Neural progenitor cell (in vitro differentiated cells): ENCODE data around the gene LMNTD1. TPM values are rescaled to one million over a fixed set of nuclear protein-coding genes. Genes with fewer than 3 reads are reported as not detected.
A peak's percentile ranks its signal among the peaks of the same experiment; 100 is the strongest.

Experiments used
- DNase-seq: peaks from one replicate; pipeline ENCODE4 v3.0.0-alpha.2; 2016; ENCODE audit warnings: low spot score
- H2AFZ ChIP-seq: fragments of 200-600 bp; sonication (generic); replicated peaks from 2 replicates; pipeline ENCODE4 v1.6.1; 2016; ENCODE audit warnings: antibody characterized with exemption
- H3F3A ChIP-seq: fragments of 200-600 bp; sonication (generic); 2 replicates; pipeline ENCODE4 v1.6.1; 2016; ENCODE audit warnings: antibody characterized with exemption, low read depth
- H3K27ac ChIP-seq: fragments of 200-600 bp; sonication (generic); 2 replicates; pipeline ENCODE4 v1.5.1; 2016; ENCODE audit warnings: mild to moderate bottlenecking
- H3K27me3 ChIP-seq: fragments of 200-600 bp; sonication (generic); 2 replicates; pipeline ENCODE4 v1.6.1; 2016; ENCODE audit warnings: mild to moderate bottlenecking, moderate library complexity
- H3K36me3 ChIP-seq: fragments of 200-600 bp; sonication (generic); 2 replicates; pipeline ENCODE4 v1.5.1; 2016
- H3K4me1 ChIP-seq: fragments of 200-600 bp; sonication (generic); 2 replicates; pipeline ENCODE4 v1.6.1; 2016; ENCODE audit warnings: mixed run types
- H3K4me2 ChIP-seq: fragments of 200-600 bp; sonication (generic); 2 replicates; pipeline ENCODE4 v1.6.1; 2016
- H3K4me3 ChIP-seq: fragments of 200-600 bp; sonication (generic); 2 replicates; pipeline ENCODE4 v1.5.1; 2016
- H3K79me2 ChIP-seq: fragments of 200-600 bp; sonication (generic); 2 replicates; pipeline ENCODE4 v1.6.1; 2016; ENCODE audit warnings: low read depth
- H3K9ac ChIP-seq: fragments of 200-600 bp; sonication (generic); 2 replicates; pipeline ENCODE4 v1.6.1; 2016
- H3K9me3 ChIP-seq: fragments of 200-600 bp; sonication (generic); 2 replicates; pipeline ENCODE4 v1.5.1; 2016; ENCODE audit warnings: low read depth
- H4K20me1 ChIP-seq: fragments of 200-600 bp; sonication (generic); 2 replicates; pipeline ENCODE4 v1.6.1; 2016; ENCODE audit warnings: low read depth
- H3K27ac Mint-ChIP-seq: 3 replicates; pipeline ENCODE4 v1.8.0; 2021; ENCODE audit warnings: mixed read lengths
- H3K27me3 Mint-ChIP-seq: 2 replicates; pipeline ENCODE4 v1.8.0; 2022; ENCODE audit warnings: low read depth, mild to moderate bottlenecking, inconsistent platforms, moderate library complexity, mixed read lengths; ENCODE audit not compliant: insufficient read depth
- H3K36me3 Mint-ChIP-seq: 3 replicates; pipeline ENCODE4 v1.8.0; 2021; ENCODE audit warnings: mixed read lengths
- H3K4me1 Mint-ChIP-seq: 3 replicates; pipeline ENCODE4 v1.8.0; 2021; ENCODE audit warnings: mixed read lengths
- H3K4me3 Mint-ChIP-seq: 3 replicates; pipeline ENCODE4 v1.8.0; 2021; ENCODE audit warnings: mild to moderate bottlenecking, moderate library complexity, mixed read lengths
- H3K9me3 Mint-ChIP-seq: 3 replicates; pipeline ENCODE4 v1.8.0; 2020; ENCODE audit warnings: mixed read lengths
- CTCF ChIP-seq: fragments of 200-600 bp; sonication (generic); IDR thresholded peaks from 2 replicates; pipeline ENCODE4 v1.5.1; 2017; ENCODE audit warnings: antibody characterized with exemption, mild to moderate bottlenecking
- EZH2 ChIP-seq: fragments of 200-600 bp; sonication (generic); IDR thresholded peaks from 2 replicates; pipeline ENCODE4 v1.6.1; 2017; ENCODE audit warnings: antibody characterized with exemption, mild to moderate bottlenecking, moderate library complexity
- EZH2phosphoT487 ChIP-seq: fragments of 200-600 bp; sonication (generic); IDR thresholded peaks from 2 replicates; pipeline ENCODE4 v1.6.1; 2017; ENCODE audit warnings: antibody characterized with exemption
- total RNA-seq: library from RNA; depleted of rRNA; stranded (reverse); fragments of >200 nt; gene quantifications from 2 replicates; pipeline ENCODE4 v1.2.3, GENCODE V29; 2015; ENCODE audit warnings: low replicate concordance

The LMNTD1 gene
- total RNA-seq, 1 donor from 2014 or later, result not detected

DNA sequence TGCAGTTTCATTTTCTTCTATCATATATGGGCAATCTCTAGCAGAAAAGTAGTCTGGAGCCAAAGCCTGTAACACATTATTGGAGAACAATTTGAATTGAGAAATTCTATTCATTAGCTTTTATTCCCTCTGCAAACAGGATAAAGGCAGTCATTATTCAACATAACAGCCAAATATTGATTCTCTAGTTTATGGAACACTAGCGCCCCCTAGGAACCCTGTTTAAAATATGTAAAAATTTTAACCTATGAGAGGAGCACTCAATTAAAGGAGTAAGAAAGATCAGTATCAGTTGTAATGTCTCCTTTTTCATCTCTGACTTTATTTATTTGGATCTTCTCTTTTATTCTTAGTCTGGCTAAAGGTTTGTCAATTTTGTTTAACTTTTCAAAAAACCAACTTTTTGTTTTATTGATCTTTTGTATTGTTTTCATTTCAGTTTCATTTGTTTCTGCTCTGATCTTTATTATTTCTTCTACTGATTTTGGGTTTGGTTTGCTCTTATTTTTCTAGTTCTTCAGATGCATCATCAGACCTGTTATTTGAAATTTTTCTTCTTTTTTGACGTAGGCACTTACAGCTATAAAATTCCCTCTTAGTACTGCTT lies 4.8 kb upstream of the LMNTD1 start:
- Histone ChIP-seq H3K79me2 (no peaks in the 10 kb centered on the region), H3K9me3 (no peaks in the 10 kb centered on the region), H3K4me1 (no peaks in the 10 kb centered on the region), H3K9ac (no peak overlapping the region), H3K36me3 (no peaks in the 10 kb centered on the region), H4K20me1 (no peaks in the 10 kb centered on the region), H3F3A (no peaks in the 10 kb centered on the region), H3K4me2 (no peak overlapping the region), H3K27me3 (no peaks in the 10 kb centered on the region), H3K4me3 (no peak overlapping the region), H3K27ac (no peak overlapping the region), H2AFZ (no peak overlapping the region)
- H3K27me3 Mint-ChIP-seq, result peaks cover 2% of the 10 kb centered on the region
- peaks cover 4% of the 10 kb centered on the region for H3K9me3 Mint-ChIP-seq
- TF ChIP-seq CTCF (peak; percentile 74), EZH2phosphoT487 (no peak), EZH2 (no peak)
- no peak overlapping the region for H3K27ac Mint-ChIP-seq
- no peaks in the 10 kb centered on the region for H3K36me3 Mint-ChIP-seq
- H3K4me3 Mint-ChIP-seq, result no peak overlapping the region
- no peaks in the 10 kb centered on the region for H3K4me1 Mint-ChIP-seq
- peak; percentile 75 for DNase-seq

DNA sequence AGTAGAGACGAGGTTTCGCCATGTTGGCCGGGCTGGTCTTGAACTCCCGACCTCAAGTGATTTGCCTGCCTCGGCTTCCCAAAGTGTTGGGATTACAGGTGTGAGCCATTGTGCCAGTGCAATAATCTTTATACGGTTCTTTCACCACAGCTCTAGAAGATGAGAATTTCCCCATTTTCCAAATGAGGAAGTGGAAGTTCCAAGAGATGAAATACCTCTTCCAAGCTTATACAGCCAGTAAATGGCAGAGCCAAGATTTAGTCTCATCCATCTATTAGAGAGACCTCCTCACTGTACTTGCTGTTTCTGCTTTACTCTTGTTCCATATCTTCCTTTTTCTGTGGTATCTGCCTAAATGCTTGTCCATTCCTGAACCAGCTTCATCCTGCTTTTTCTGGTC lies 3.1 kb upstream of the LMNTD1 start:
- H3K9me3 Mint-ChIP-seq, result peaks cover 2% of the 10 kb centered on the region
- no peak overlapping the region for H3K4me3 Mint-ChIP-seq
- no peak overlapping the region for H3K4me2 ChIP-seq
- no peak overlapping the region for H3K4me3 ChIP-seq
- H3K4me1 Mint-ChIP-seq, result no peaks in the 10 kb centered on the region
- no peaks in the 10 kb centered on the region for H3F3A ChIP-seq
- H3K9me3 ChIP-seq, result no peaks in the 10 kb centered on the region
- peaks cover 2% of the 10 kb centered on the region for H3K27me3 Mint-ChIP-seq
- no peaks in the 10 kb centered on the region for H3K4me1 ChIP-seq
- no peak for TF ChIP-seq EZH2phosphoT487
- no peak for TF ChIP-seq EZH2
- no peak for TF ChIP-seq CTCF
- no peak overlapping the region for H3K27ac Mint-ChIP-seq
- H3K27me3 ChIP-seq, result no peaks in the 10 kb centered on the region
- H3K36me3 ChIP-seq, result no peaks in the 10 kb centered on the region
- no peaks in the 10 kb centered on the region for H4K20me1 ChIP-seq
- H3K36me3 Mint-ChIP-seq, result no peaks in the 10 kb centered on the region
- H2AFZ ChIP-seq, result no peak overlapping the region
- no peak overlapping the region for H3K9ac ChIP-seq
- H3K27ac ChIP-seq, result no peak overlapping the region
- DNase-seq, result no peak
- H3K79me2 ChIP-seq, result no peaks in the 10 kb centered on the region

GRCh38 chr12:25552681-25553080 lies 402 bp downstream of the LMNTD1 start:
- no peak overlapping the region for H2AFZ ChIP-seq
- DNase-seq, result no peak
- H3K4me3 ChIP-seq, result no peak overlapping the region
- Mint-ChIP-seq H3K36me3 (no peaks in the 10 kb centered on the region), H3K4me1 (no peaks in the 10 kb centered on the region), H3K27me3 (peaks cover 2% of the 10 kb centered on the region), H3K4me3 (no peak overlapping the region), H3K27ac (no peak overlapping the region), H3K9me3 (no peaks in the 10 kb centered on the region)
- no peaks in the 10 kb centered on the region for H4K20me1 ChIP-seq
- H3K9me3 ChIP-seq, result no peaks in the 10 kb centered on the region
- no peak for TF ChIP-seq EZH2phosphoT487
- TF ChIP-seq CTCF, result no peak
- no peak for TF ChIP-seq EZH2
- no peak overlapping the region for H3K4me2 ChIP-seq
- no peaks in the 10 kb centered on the region for H3K4me1 ChIP-seq
- H3K36me3 ChIP-seq, result no peaks in the 10 kb centered on the region
- H3F3A ChIP-seq, result no peaks in the 10 kb centered on the region
- H3K79me2 ChIP-seq, result no peaks in the 10 kb centered on the region
- no peak overlapping the region for H3K9ac ChIP-seq
- no peaks in the 10 kb centered on the region for H3K27me3 ChIP-seq
- no peak overlapping the region for H3K27ac ChIP-seq
